Measurements from ENCODE around the gene ERCC6L2.

Gene ERCC6L2

GRCh38 chr9:95963659-95964058 is 88.2 kb downstream of the ERCC6L2 start:
- H3K27ac ChIP-seq = no peak overlapping the region
- no peak for TF ChIP-seq CTCF (conservative IDR thresholded peaks at IDR 0.05)

- no peak for TF ChIP-seq CTCF (conservative IDR thresholded peaks at IDR 0.05)
- H3K27ac ChIP-seq = no peak overlapping the region
Measured at GRCh38 chr9:95966306-95966705, 90.8 kb downstream of the ERCC6L2 start.

GRCh38 chr9:95970317-95970716 is 94.8 kb downstream of the ERCC6L2 start:
- H3K27ac ChIP-seq = no peak overlapping the region
- TF ChIP-seq CTCF (conservative IDR thresholded peaks at IDR 0.05) = no peak

- no peak overlapping the region for H3K27ac ChIP-seq
- no peak for TF ChIP-seq CTCF (conservative IDR thresholded peaks at IDR 0.05)
Measured at GRCh38 chr9:95971815-95972214, 96.3 kb downstream of the ERCC6L2 start.

GRCh38 chr9:95974389-95974788 is 98.9 kb downstream of the ERCC6L2 start:
- H3K27ac ChIP-seq = no peak overlapping the region

GRCh38 chr9:95977371-95977770 is 101.9 kb downstream of the ERCC6L2 start:
- H3K27ac ChIP-seq = peak overlapping the region; percentile 89; the same call in 1 of the 2 replicates
- no peak for TF ChIP-seq CTCF (conservative IDR thresholded peaks at IDR 0.05)

More at GRCh38 chr9:95974389-95974788, 98.9 kb downstream of the ERCC6L2 start:
- no peak for TF ChIP-seq CTCF (conservative IDR thresholded peaks at IDR 0.05)

GRCh38 chr9:95978106-95978505 is 102.6 kb downstream of the ERCC6L2 start:
- no peak for TF ChIP-seq CTCF (conservative IDR thresholded peaks at IDR 0.05)

More at GRCh38 chr9:95978106-95978505, 102.6 kb downstream of the ERCC6L2 start:
- peak overlapping the region; percentile 89 for H3K27ac ChIP-seq
